ENCODE results near the gene IFNAR2.
"Not testable (repeated sequence)": the region's sequence is repeated elsewhere in the genome, so short reads cannot be mapped to it uniquely, and the experiment has no call there.

Gene IFNAR2

GRCh38 chr21:33239559-33240127 is 9.9 kb downstream of the IFNAR2 start:
- H3K36me3 ChIP-seq (ENCODE audit: insufficient read depth, low read length), result peaks cover 15% of the 10 kb centered on the region
- not testable (repeated sequence) for H3K4me3 ChIP-seq (ENCODE audit: low read length); H2AFZ ChIP-seq (ENCODE audit: low read depth, low read length); H3K4me1 ChIP-seq (ENCODE audit: insufficient read depth, low read length); H3K27me3 ChIP-seq (ENCODE audit: insufficient read depth, low read length)
- peaks cover 14% of the 10 kb centered on the region for H3K9me3 ChIP-seq (ENCODE audit: low read length)

- Histone ChIP-seq H2AFZ (ENCODE audit: low read depth, low read length) (no peak overlapping the region), H3K4me3 (ENCODE audit: low read length) (no peak overlapping the region), H3K4me1 (ENCODE audit: insufficient read depth, low read length) (no peaks in the 10 kb centered on the region), H3K9me3 (ENCODE audit: low read length) (peaks cover 14% of the 10 kb centered on the region), H3K27me3 (ENCODE audit: insufficient read depth, low read length) (no peaks in the 10 kb centered on the region), H3K36me3 (ENCODE audit: insufficient read depth, low read length) (peaks cover 22% of the 10 kb centered on the region)
Observed at GRCh38 chr21:33240404-33240803, 10.7 kb downstream of the IFNAR2 start.

- Histone ChIP-seq H3K4me1 (ENCODE audit: insufficient read depth, low read length) (no peaks in the 10 kb centered on the region), H3K4me3 (ENCODE audit: low read length) (no peak overlapping the region), H3K9me3 (ENCODE audit: low read length) (peaks cover 10% of the 10 kb centered on the region), H2AFZ (ENCODE audit: low read depth, low read length) (no peak overlapping the region), H3K36me3 (ENCODE audit: insufficient read depth, low read length) (peaks cover 35% of the 10 kb centered on the region), H3K27me3 (ENCODE audit: insufficient read depth, low read length) (no peaks in the 10 kb centered on the region)
Observed at GRCh38 chr21:33241846-33242245, 12.1 kb downstream of the IFNAR2 start.

GRCh38 chr21:33242846-33243245 is 13.1 kb downstream of the IFNAR2 start:
- H3K4me1 ChIP-seq (ENCODE audit: insufficient read depth, low read length); H3K9me3 ChIP-seq (ENCODE audit: low read length): not testable (repeated sequence)
- peaks cover 43% of the 10 kb centered on the region for H3K36me3 ChIP-seq (ENCODE audit: insufficient read depth, low read length)

GRCh38 chr21:33244082-33244778 is 14.5 kb downstream of the IFNAR2 start:
- no peak overlapping the region for H2AFZ ChIP-seq (ENCODE audit: low read depth, low read length)
- no peak overlapping the region for H3K4me3 ChIP-seq (ENCODE audit: low read length)
- no peaks in the 10 kb centered on the region for H3K4me1 ChIP-seq (ENCODE audit: insufficient read depth, low read length)
- no peaks in the 10 kb centered on the region for H3K27me3 ChIP-seq (ENCODE audit: insufficient read depth, low read length)
- peaks cover 50% of the 10 kb centered on the region for H3K36me3 ChIP-seq (ENCODE audit: insufficient read depth, low read length)
- H3K9me3 ChIP-seq (ENCODE audit: low read length), result peaks cover 3% of the 10 kb centered on the region

More at GRCh38 chr21:33242846-33243245, 13.1 kb downstream of the IFNAR2 start:
- H2AFZ ChIP-seq (ENCODE audit: low read depth, low read length); H3K27me3 ChIP-seq (ENCODE audit: insufficient read depth, low read length); H3K4me3 ChIP-seq (ENCODE audit: low read length): not testable (repeated sequence)

- Histone ChIP-seq H3K4me3 (ENCODE audit: low read length) (no peak overlapping the region), H3K9me3 (ENCODE audit: low read length) (no peaks in the 10 kb centered on the region), H2AFZ (ENCODE audit: low read depth, low read length) (no peak overlapping the region), H3K36me3 (ENCODE audit: insufficient read depth, low read length) (peaks cover 55% of the 10 kb centered on the region), H3K4me1 (ENCODE audit: insufficient read depth, low read length) (no peaks in the 10 kb centered on the region), H3K27me3 (ENCODE audit: insufficient read depth, low read length) (no peaks in the 10 kb centered on the region)
Observed at GRCh38 chr21:33244779-33245105, 15.0 kb downstream of the IFNAR2 start.

GRCh38 chr21:33245289-33245918 is 15.7 kb downstream of the IFNAR2 start:
- Histone ChIP-seq H3K4me3 (ENCODE audit: low read length) (no peak overlapping the region), H3K27me3 (ENCODE audit: insufficient read depth, low read length) (no peaks in the 10 kb centered on the region), H2AFZ (ENCODE audit: low read depth, low read length) (no peak overlapping the region), H3K36me3 (ENCODE audit: insufficient read depth, low read length) (peaks cover 59% of the 10 kb centered on the region), H3K9me3 (ENCODE audit: low read length) (no peaks in the 10 kb centered on the region), H3K4me1 (ENCODE audit: insufficient read depth, low read length) (no peaks in the 10 kb centered on the region)

- H3K4me3 ChIP-seq (ENCODE audit: low read length), result no peak overlapping the region
- H3K9me3 ChIP-seq (ENCODE audit: low read length), result no peaks in the 10 kb centered on the region
- H3K27me3 ChIP-seq (ENCODE audit: insufficient read depth, low read length), result no peaks in the 10 kb centered on the region
- H2AFZ ChIP-seq (ENCODE audit: low read depth, low read length), result no peak overlapping the region
- no peaks in the 10 kb centered on the region for H3K4me1 ChIP-seq (ENCODE audit: insufficient read depth, low read length)
- H3K36me3 ChIP-seq (ENCODE audit: insufficient read depth, low read length), result peaks cover 68% of the 10 kb centered on the region
Observed at GRCh38 chr21:33246506-33246905, 16.8 kb downstream of the IFNAR2 start.

GRCh38 chr21:33246963-33247362 is 17.2 kb downstream of the IFNAR2 start:
- H2AFZ ChIP-seq (ENCODE audit: low read depth, low read length), result no peak overlapping the region
- H3K36me3 ChIP-seq (ENCODE audit: insufficient read depth, low read length), result peaks cover 69% of the 10 kb centered on the region
- H3K4me1 ChIP-seq (ENCODE audit: insufficient read depth, low read length), result no peaks in the 10 kb centered on the region
- no peaks in the 10 kb centered on the region for H3K9me3 ChIP-seq (ENCODE audit: low read length)
- no peak overlapping the region for H3K4me3 ChIP-seq (ENCODE audit: low read length)
- no peaks in the 10 kb centered on the region for H3K27me3 ChIP-seq (ENCODE audit: insufficient read depth, low read length)

- Histone ChIP-seq H3K4me1 (ENCODE audit: insufficient read depth, low read length) (no peaks in the 10 kb centered on the region), H3K9me3 (ENCODE audit: low read length) (no peaks in the 10 kb centered on the region), H3K36me3 (ENCODE audit: insufficient read depth, low read length) (peaks cover 72% of the 10 kb centered on the region), H3K4me3 (ENCODE audit: low read length) (no peak overlapping the region), H3K27me3 (ENCODE audit: insufficient read depth, low read length) (no peaks in the 10 kb centered on the region), H2AFZ (ENCODE audit: low read depth, low read length) (no peak overlapping the region)
Observed at GRCh38 chr21:33247599-33247998, 17.9 kb downstream of the IFNAR2 start.

- no peaks in the 10 kb centered on the region for H3K27me3 ChIP-seq (ENCODE audit: insufficient read depth, low read length)
- no peak overlapping the region for H2AFZ ChIP-seq (ENCODE audit: low read depth, low read length)
- no peaks in the 10 kb centered on the region for H3K9me3 ChIP-seq (ENCODE audit: low read length)
- no peak overlapping the region for H3K4me3 ChIP-seq (ENCODE audit: low read length)
- peaks cover 82% of the 10 kb centered on the region for H3K36me3 ChIP-seq (ENCODE audit: insufficient read depth, low read length)
- no peaks in the 10 kb centered on the region for H3K4me1 ChIP-seq (ENCODE audit: insufficient read depth, low read length)
Observed at GRCh38 chr21:33249331-33250002, 19.7 kb downstream of the IFNAR2 start.

- Histone ChIP-seq H3K27me3 (ENCODE audit: insufficient read depth, low read length) (no peaks in the 10 kb centered on the region), H3K36me3 (ENCODE audit: insufficient read depth, low read length) (peaks cover 79% of the 10 kb centered on the region), H2AFZ (ENCODE audit: low read depth, low read length) (no peak overlapping the region)
Observed at GRCh38 chr21:33251119-33251518, 21.4 kb downstream of the IFNAR2 start.

GRCh38 chr21:33253382-33253781 is 23.6 kb downstream of the IFNAR2 start:
- Histone ChIP-seq H3K9me3 (ENCODE audit: low read length) (peaks cover 15% of the 10 kb centered on the region), H3K36me3 (ENCODE audit: insufficient read depth, low read length) (peaks cover 81% of the 10 kb centered on the region)
- not testable (repeated sequence) for H2AFZ ChIP-seq (ENCODE audit: low read depth, low read length); H3K4me1 ChIP-seq (ENCODE audit: insufficient read depth, low read length); H3K27me3 ChIP-seq (ENCODE audit: insufficient read depth, low read length); H3K4me3 ChIP-seq (ENCODE audit: low read length)

More at GRCh38 chr21:33251119-33251518, 21.4 kb downstream of the IFNAR2 start:
- Histone ChIP-seq H3K9me3 (ENCODE audit: low read length) (no peaks in the 10 kb centered on the region), H3K4me1 (ENCODE audit: insufficient read depth, low read length) (no peaks in the 10 kb centered on the region), H3K4me3 (ENCODE audit: low read length) (no peak overlapping the region)

All from neuron (in vitro differentiated cells).